ENCODE data around the gene GPLD1.
"Not testable (repeated sequence)": the region's sequence is repeated elsewhere in the genome, so short reads cannot be mapped to it uniquely, and the experiment has no call there.

GPLD1 gene

DNA sequence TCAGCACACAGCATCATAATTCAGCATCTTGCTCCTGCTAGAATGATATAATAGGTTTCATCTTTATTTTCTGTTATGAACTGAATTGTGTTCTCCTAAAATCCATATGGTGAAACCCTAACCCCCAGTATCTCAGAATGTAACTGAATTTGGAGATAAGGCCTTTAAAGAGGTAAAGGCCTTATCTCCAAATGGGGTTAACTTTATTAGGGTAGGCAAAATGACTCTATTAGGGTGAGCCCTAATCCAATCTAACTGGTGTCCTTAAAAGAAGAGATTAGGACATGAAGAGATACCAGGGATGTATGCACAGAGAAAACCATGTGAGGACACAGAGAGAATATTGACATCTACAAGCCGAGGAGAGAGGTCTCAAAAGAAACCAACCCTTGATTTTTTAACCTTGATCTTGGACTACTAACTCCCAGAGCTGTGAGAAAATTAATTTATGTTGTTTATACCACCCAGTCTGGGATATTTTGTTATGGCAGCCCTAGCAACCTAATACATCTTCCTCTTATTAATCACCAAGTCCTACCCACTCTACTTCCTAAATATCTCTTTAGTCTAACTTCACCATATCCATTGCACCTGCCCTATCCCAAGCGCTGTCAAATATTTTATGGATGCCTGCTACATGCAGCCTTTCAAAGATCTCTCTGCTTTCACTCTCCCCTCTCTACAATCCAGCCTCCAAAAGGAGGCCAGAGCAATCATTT is 95.2 kb downstream of the GPLD1 start:
- Histone ChIP-seq H3K4me1 (ENCODE audit: control insufficient read depth, insufficient read depth, low read length) (peaks cover under 1% of the 10 kb centered on the region), H3K27ac (ENCODE audit: low read depth, low read length) (no peak overlapping the region), H3K36me3 (ENCODE audit: control insufficient read depth, insufficient read depth, low read length) (no peaks in the 10 kb centered on the region), H3K9me3 (ENCODE audit: control insufficient read depth, insufficient read depth, low read depth, low read length) (peaks cover 25% of the 10 kb centered on the region), H3K27me3 (ENCODE audit: control insufficient read depth, insufficient read depth, low read length) (no peaks in the 10 kb centered on the region), H3K4me3 (ENCODE audit: low read depth, low read length) (no peak overlapping the region), H3K9ac (ENCODE audit: low read length) (no peak overlapping the region)

- H3K9me3 ChIP-seq (ENCODE audit: control insufficient read depth, insufficient read depth, low read depth, low read length) = peaks cover 14% of the 10 kb centered on the region
- H3K4me3 ChIP-seq (ENCODE audit: low read depth, low read length) = no peak overlapping the region
- no peak overlapping the region for H3K27ac ChIP-seq (ENCODE audit: low read depth, low read length)
- H3K4me1 ChIP-seq (ENCODE audit: control insufficient read depth, insufficient read depth, low read length) = no peaks in the 10 kb centered on the region
- H3K27me3 ChIP-seq (ENCODE audit: control insufficient read depth, insufficient read depth, low read length) = no peaks in the 10 kb centered on the region
- H3K36me3 ChIP-seq (ENCODE audit: control insufficient read depth, insufficient read depth, low read length) = no peaks in the 10 kb centered on the region
- no peak overlapping the region for H3K9ac ChIP-seq (ENCODE audit: low read length)
These were observed 97.5 kb downstream of the GPLD1 start for GRCh38 chr6:24391756-24392405.

DNA sequence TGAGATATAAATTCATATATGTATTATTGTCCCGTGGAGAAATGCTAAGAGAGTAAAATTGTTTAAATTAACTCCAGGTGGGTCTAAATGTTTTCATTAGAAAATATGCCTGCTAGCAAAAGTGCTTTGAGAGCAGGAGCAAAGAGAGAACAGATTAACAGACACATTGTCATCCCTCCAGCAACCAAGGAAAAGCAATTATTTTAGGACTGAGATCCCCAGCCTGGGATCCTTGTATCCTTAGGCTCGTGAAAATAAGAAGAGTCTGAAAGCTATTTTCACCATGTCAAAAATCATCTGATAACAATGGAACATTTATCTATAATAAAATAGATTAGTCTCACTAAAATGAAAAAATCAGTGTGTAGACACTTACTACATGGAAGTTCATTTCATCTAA is 98.2 kb downstream of the GPLD1 start:
- no peak overlapping the region for H3K4me3 ChIP-seq (ENCODE audit: low read depth, low read length)
- H3K9ac ChIP-seq (ENCODE audit: low read length) = no peak overlapping the region
- H3K4me1 ChIP-seq (ENCODE audit: control insufficient read depth, insufficient read depth, low read length) = no peaks in the 10 kb centered on the region
- H3K27me3 ChIP-seq (ENCODE audit: control insufficient read depth, insufficient read depth, low read length) = no peaks in the 10 kb centered on the region
- peaks cover 7% of the 10 kb centered on the region for H3K9me3 ChIP-seq (ENCODE audit: control insufficient read depth, insufficient read depth, low read depth, low read length)
- no peak overlapping the region for H3K27ac ChIP-seq (ENCODE audit: low read depth, low read length)
- H3K36me3 ChIP-seq (ENCODE audit: control insufficient read depth, insufficient read depth, low read length) = no peaks in the 10 kb centered on the region

DNA sequence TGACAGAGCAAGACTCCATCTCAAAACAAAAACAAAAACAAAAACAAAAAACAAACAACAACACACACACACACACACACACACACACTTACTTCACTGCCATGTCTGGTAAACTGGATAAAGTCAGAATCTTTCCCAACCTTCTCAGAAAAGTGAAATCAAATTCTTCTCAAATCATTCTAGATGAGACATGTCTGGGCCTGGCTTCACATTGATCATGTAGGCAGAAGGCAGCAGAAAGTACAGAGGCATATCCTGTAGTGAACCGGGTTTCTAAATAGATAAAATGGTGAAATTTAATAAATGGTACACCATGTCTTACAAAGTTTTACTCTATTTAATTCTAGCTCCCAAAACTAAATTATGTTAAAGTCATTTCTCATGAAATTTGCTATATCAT is 101.6 kb downstream of the GPLD1 start:
- no peaks in the 10 kb centered on the region for H3K27me3 ChIP-seq (ENCODE audit: control insufficient read depth, insufficient read depth, low read length)
- H3K9ac ChIP-seq (ENCODE audit: low read length) = no peak overlapping the region
- no peaks in the 10 kb centered on the region for H3K36me3 ChIP-seq (ENCODE audit: control insufficient read depth, insufficient read depth, low read length)
- 0 out of 2 replicates have a peak overlapping the region, but pooled peaks have one; percentile 18 for H3K27ac ChIP-seq (ENCODE audit: low read depth, low read length)
- no peaks in the 10 kb centered on the region for H3K9me3 ChIP-seq (ENCODE audit: control insufficient read depth, insufficient read depth, low read depth, low read length)
- no peak overlapping the region for H3K4me3 ChIP-seq (ENCODE audit: low read depth, low read length)
- no peaks in the 10 kb centered on the region for H3K4me1 ChIP-seq (ENCODE audit: control insufficient read depth, insufficient read depth, low read length)

DNA sequence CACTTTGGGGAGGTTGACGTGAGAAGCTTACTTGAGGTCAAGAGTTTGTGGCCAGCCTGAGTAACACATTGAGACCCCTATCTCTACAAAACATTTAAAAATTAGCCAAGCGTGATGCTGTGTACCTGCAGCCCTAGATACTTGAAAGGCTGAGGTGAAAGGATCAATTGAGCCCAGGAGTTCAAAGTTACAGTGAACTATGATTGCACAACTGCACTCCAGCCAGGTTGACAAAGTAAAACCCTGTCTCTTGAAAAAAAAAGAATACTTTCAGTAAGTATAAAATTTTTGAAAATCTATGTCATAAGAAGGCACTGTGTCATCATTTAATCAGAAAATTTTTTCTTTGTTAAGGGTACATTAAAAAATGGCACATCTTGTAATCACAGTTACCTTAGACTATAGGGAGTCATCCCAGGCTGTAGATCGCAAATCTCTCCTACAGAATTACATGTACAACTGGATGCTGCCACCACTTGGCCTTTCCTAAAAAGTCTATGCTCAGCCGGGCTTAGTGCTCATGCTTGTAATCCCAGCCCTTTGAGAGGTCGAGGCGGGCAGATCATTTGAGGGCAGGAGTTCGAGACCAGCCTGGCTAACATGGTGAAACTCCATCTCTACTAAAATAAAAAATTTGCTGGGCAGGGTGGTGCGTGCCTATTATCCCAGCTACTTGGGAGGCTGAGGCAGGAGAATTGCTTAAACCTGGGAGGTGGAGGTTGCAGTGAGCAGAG is 103.7 kb downstream of the GPLD1 start:
- Histone ChIP-seq H3K4me1 (ENCODE audit: control insufficient read depth, insufficient read depth, low read length) (no peaks in the 10 kb centered on the region), H3K27ac (ENCODE audit: low read depth, low read length) (no peak overlapping the region), H3K36me3 (ENCODE audit: control insufficient read depth, insufficient read depth, low read length) (no peaks in the 10 kb centered on the region), H3K9ac (ENCODE audit: low read length) (no peak overlapping the region), H3K27me3 (ENCODE audit: control insufficient read depth, insufficient read depth, low read length) (no peaks in the 10 kb centered on the region), H3K9me3 (ENCODE audit: control insufficient read depth, insufficient read depth, low read depth, low read length) (no peaks in the 10 kb centered on the region), H3K4me3 (ENCODE audit: low read depth, low read length) (no peak overlapping the region)

GRCh38 chr6:24384369-24385130 is 104.8 kb downstream of the GPLD1 start:
- not testable (repeated sequence) for H3K4me3 ChIP-seq (ENCODE audit: low read depth, low read length); H3K27ac ChIP-seq (ENCODE audit: low read depth, low read length); H3K36me3 ChIP-seq (ENCODE audit: control insufficient read depth, insufficient read depth, low read length)

GRCh38 chr6:24382891-24383494 is 106.4 kb downstream of the GPLD1 start:
- not testable (repeated sequence) for H3K27ac ChIP-seq (ENCODE audit: low read depth, low read length); H3K4me3 ChIP-seq (ENCODE audit: low read depth, low read length); H3K27me3 ChIP-seq (ENCODE audit: control insufficient read depth, insufficient read depth, low read length); H3K9me3 ChIP-seq (ENCODE audit: control insufficient read depth, insufficient read depth, low read depth, low read length); H3K36me3 ChIP-seq (ENCODE audit: control insufficient read depth, insufficient read depth, low read length); H3K9ac ChIP-seq (ENCODE audit: low read length); H3K4me1 ChIP-seq (ENCODE audit: control insufficient read depth, insufficient read depth, low read length)

More at GRCh38 chr6:24384369-24385130, 104.8 kb downstream of the GPLD1 start:
- H3K4me1 ChIP-seq (ENCODE audit: control insufficient read depth, insufficient read depth, low read length); H3K9ac ChIP-seq (ENCODE audit: low read length); H3K27me3 ChIP-seq (ENCODE audit: control insufficient read depth, insufficient read depth, low read length); H3K9me3 ChIP-seq (ENCODE audit: control insufficient read depth, insufficient read depth, low read depth, low read length): not testable (repeated sequence)

DNA sequence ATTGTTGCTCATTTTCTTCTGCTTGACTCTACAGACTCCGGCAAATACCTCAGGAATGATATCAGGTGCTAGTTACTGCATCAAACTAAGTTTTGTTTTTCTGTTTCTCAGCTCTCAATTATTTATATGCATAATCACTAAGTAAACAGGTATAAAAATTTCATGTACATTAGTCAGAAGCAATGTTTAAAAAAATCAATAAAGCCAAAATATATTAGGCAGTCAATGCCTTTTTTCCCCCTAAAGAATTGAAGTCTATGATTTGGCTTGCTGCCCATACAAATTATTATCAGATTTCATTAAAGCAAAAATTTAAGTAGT is 107.2 kb downstream of the GPLD1 start:
- H3K27me3 ChIP-seq (ENCODE audit: control insufficient read depth, insufficient read depth, low read length) = no peaks in the 10 kb centered on the region
- no peaks in the 10 kb centered on the region for H3K4me1 ChIP-seq (ENCODE audit: control insufficient read depth, insufficient read depth, low read length)
- H3K36me3 ChIP-seq (ENCODE audit: control insufficient read depth, insufficient read depth, low read length) = no peaks in the 10 kb centered on the region
- H3K9me3 ChIP-seq (ENCODE audit: control insufficient read depth, insufficient read depth, low read depth, low read length) = no peaks in the 10 kb centered on the region
- H3K27ac ChIP-seq (ENCODE audit: low read depth, low read length) = no peak overlapping the region
- no peak overlapping the region for H3K4me3 ChIP-seq (ENCODE audit: low read depth, low read length)
- H3K9ac ChIP-seq (ENCODE audit: low read length) = no peak overlapping the region

GRCh38 chr6:24381476-24382219 is 107.7 kb downstream of the GPLD1 start:
- Histone ChIP-seq H3K4me1 (ENCODE audit: control insufficient read depth, insufficient read depth, low read length) (no peaks in the 10 kb centered on the region), H3K4me3 (ENCODE audit: low read depth, low read length) (no peak overlapping the region), H3K9me3 (ENCODE audit: control insufficient read depth, insufficient read depth, low read depth, low read length) (no peaks in the 10 kb centered on the region), H3K36me3 (ENCODE audit: control insufficient read depth, insufficient read depth, low read length) (no peaks in the 10 kb centered on the region), H3K27ac (ENCODE audit: low read depth, low read length) (no peak overlapping the region), H3K27me3 (ENCODE audit: control insufficient read depth, insufficient read depth, low read length) (no peaks in the 10 kb centered on the region), H3K9ac (ENCODE audit: low read length) (no peak overlapping the region)

DNA sequence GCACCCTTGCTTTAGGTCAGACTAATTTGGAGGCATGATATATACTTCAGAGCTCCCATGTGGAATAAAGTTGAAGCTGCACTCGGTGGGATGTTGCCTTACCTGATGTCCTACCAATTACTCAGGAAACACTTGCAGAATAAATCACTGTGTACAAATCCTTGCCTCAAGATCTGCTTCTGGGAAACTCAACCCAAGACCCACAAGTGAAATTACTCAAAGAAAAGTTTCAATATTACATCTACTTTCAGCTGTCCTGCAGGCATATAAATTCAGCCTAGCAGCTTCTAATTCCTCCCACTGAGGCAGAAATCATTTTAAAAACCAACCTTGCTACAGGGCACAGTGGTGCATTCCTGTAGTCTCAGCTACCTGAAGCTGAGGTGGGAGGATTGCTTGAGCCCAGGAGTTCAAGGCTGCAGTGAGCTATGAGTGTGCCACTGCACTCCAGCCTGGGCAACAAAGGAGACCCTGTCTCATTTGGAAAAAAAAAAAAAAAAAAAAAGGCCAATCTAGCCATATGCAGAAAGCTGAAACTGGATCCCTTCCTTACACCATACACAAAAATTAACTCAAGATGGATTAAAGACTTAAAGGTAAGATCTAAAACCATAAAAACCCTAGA is 110.8 kb downstream of the GPLD1 start:
- H3K27ac ChIP-seq (ENCODE audit: low read depth, low read length) = no peak overlapping the region
- peaks cover 3% of the 10 kb centered on the region; the same call in 1 of the 2 replicates for H3K4me1 ChIP-seq (ENCODE audit: control insufficient read depth, insufficient read depth, low read length)
- H3K27me3 ChIP-seq (ENCODE audit: control insufficient read depth, insufficient read depth, low read length) = no peaks in the 10 kb centered on the region
- no peaks in the 10 kb centered on the region for H3K36me3 ChIP-seq (ENCODE audit: control insufficient read depth, insufficient read depth, low read length)
- no peak overlapping the region for H3K9ac ChIP-seq (ENCODE audit: low read length)
- H3K9me3 ChIP-seq (ENCODE audit: control insufficient read depth, insufficient read depth, low read depth, low read length) = no peaks in the 10 kb centered on the region
- H3K4me3 ChIP-seq (ENCODE audit: low read depth, low read length) = no peak overlapping the region

Measured in HUES6 (cell line).